Measurements from ENCODE around the gene NKTR.

GRCh38 chr3:42660898-42661297, 60.4 kb downstream of the NKTR start:
- TF ChIP-seq CTCF (IDR thresholded peaks at IDR 0.05) (peak in 2 of 3 experiments; percentile 6 to 22), POLR2A (IDR thresholded peaks at IDR 0.05) (no peak)

Data from testis (tissue), 2 donors.